ENCODE results near the gene DDX51.

DDX51 gene

GRCh38 chr12:132124766-132125425 is 19.2 kb downstream of the DDX51 start:
- no peak overlapping the region for H3K27ac ChIP-seq
- no peak for TF ChIP-seq CTCF (conservative IDR thresholded peaks at IDR 0.05)
- no peak for TF ChIP-seq ZFX (IDR thresholded peaks at IDR 0.05)

- TF ChIP-seq ZFX (IDR thresholded peaks at IDR 0.05) (no peak), CTCF (conservative IDR thresholded peaks at IDR 0.05) (no peak)
- no peak overlapping the region for H3K27ac ChIP-seq
Measured at GRCh38 chr12:132123970-132124765, 20.0 kb downstream of the DDX51 start.

- H3K27ac ChIP-seq: no peak overlapping the region
- TF ChIP-seq ZFX (IDR thresholded peaks at IDR 0.05) (no peak), CTCF (conservative IDR thresholded peaks at IDR 0.05) (no peak)
Measured at GRCh38 chr12:132121283-132121682, 22.8 kb downstream of the DDX51 start.

- no peak overlapping the region for H3K27ac ChIP-seq
- TF ChIP-seq ZFX (IDR thresholded peaks at IDR 0.05): no peak
- no peak for TF ChIP-seq CTCF (conservative IDR thresholded peaks at IDR 0.05)
Measured at GRCh38 chr12:132118876-132119275, 25.2 kb downstream of the DDX51 start.

- no peak overlapping the region for H3K27ac ChIP-seq
- TF ChIP-seq ZFX (IDR thresholded peaks at IDR 0.05): no peak
- TF ChIP-seq CTCF (conservative IDR thresholded peaks at IDR 0.05): no peak
Measured at GRCh38 chr12:132117558-132117875, 26.6 kb downstream of the DDX51 start.

- no peak for TF ChIP-seq CTCF (conservative IDR thresholded peaks at IDR 0.05)
- no peak for TF ChIP-seq ZFX (IDR thresholded peaks at IDR 0.05)
- H3K27ac ChIP-seq: no peak overlapping the region
Measured at GRCh38 chr12:132116709-132117557, 27.2 kb downstream of the DDX51 start.

- no peak overlapping the region for H3K27ac ChIP-seq
- TF ChIP-seq CTCF (conservative IDR thresholded peaks at IDR 0.05): no peak
- no peak for TF ChIP-seq ZFX (IDR thresholded peaks at IDR 0.05)
Measured at GRCh38 chr12:132115500-132115899, 28.6 kb downstream of the DDX51 start.
